Endometrial microvascular endothelial cells (primary cell): Measurements from ENCODE around the gene SLC6A2. TPM values are rescaled to one million over a fixed set of nuclear protein-coding genes. Genes with fewer than 3 reads are reported as not detected.

Experiments used
- in situ Hi-C: cut with HindIII; loops from 2 replicates; pipeline ENCODE4 v1.10.0; 2017; ENCODE audit warnings: low sequenced_read_pairs, low pct_unique_long_range_greater_than_20kb; ENCODE audit errors: inconsistent ontology term
- total RNA-seq: library from RNA; depleted of rRNA; stranded (reverse); fragments of >200 nt; gene quantifications from one replicate; pipeline ENCODE4 v1.2.3, GENCODE V29; 2015; ENCODE audit errors: inconsistent ontology term

SLC6A2 gene
- total RNA-seq, 1 donor from 2014 or later: not detected

- in situ Hi-C loops: no loop called here
Measured at GRCh38 chr16:55701442-55702319, 45.9 kb downstream of the SLC6A2 start.

DNA sequence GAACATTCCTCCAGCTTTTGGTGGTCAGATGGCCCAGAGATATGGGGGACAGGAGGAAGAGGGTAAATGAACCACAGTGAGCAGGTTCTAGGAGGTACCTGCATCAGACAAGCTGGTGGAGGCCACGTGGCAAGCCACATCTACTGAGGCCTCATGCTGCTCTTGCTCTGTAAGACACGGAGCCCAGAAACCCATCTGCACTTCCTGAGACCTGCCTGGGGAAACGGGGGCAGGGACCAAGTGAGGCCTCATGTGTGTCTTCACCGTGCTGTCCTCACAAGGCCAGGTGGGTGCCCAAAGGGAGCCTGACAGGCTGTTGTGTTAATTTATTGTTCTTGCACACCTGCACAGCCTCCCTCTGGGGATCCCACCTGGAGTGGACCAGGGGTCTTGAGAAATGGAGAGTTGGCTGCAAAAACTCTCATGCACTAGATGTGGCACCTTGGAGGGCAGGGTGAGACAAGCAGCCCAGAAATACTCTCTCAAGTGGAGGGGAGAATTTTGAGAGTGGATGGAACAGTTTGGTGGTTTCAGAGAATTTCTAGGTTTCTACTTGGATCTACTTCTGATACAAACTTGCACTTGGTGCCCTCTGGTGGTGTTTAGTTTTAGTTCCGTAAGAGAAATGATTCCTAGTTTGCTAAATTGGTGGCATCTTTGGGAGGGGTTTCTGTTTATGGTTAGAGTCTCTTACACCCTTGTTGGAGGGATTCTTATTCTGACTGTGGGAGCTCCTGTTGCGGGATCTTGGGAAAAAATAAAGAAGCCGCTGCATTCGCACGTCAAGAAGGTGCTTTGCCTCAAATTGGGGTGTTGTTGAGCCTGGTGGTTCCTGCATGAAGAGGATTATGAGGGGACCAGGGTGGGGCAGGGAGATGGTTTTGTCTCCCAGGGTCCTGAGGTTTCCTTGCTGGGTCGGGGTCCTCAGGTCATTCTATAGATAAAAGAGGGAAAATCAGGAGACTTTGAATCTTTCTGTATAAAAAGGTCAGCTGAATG lies 47.5 kb downstream of the SLC6A2 start:
- in situ Hi-C loops: no loop called here

- in situ Hi-C loops: no loop called here
Measured at GRCh38 chr16:55706739-55707384, 51.1 kb downstream of the SLC6A2 start.

DNA sequence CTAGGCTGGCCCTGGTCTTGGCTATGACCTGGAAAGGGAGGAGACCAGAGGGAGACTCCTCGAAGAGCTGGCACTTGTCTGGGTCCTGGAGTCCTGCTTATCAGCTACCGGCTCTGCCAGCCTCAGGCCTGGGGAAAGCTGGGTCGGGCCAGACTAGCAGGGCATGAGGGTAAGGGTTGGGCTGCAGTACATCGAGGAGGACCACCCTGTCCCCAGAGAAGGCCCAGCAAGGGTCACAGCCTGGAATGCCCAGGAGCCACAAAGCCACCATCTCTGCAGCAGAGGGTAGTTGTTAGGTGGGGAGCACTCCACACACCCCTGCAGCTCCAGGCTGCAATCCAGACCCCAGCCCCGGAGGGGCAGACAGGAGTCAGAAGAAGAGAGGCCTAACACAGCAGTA lies 54.0 kb downstream of the SLC6A2 start:
- in situ Hi-C loops: no loop called here

DNA sequence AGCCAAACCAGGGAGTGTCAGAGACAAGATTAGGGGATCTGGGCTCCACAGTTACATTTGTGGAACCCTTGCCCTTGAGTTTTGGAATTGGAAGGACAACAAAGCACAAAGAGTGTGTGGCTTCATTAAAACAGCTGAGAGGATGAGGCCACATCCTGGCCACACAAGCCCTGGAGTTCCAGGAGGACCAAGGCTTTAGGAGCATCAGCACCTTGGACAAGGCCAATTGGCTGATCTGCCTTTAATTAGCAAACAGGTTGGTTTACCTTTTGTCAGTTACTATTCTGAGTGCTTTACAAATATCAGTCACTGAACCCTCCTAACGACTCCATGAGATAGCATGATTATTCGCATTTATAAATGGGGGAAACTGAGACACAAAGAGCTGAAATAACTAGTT lies 54.7 kb downstream of the SLC6A2 start:
- in situ Hi-C loops: no loop called here

DNA sequence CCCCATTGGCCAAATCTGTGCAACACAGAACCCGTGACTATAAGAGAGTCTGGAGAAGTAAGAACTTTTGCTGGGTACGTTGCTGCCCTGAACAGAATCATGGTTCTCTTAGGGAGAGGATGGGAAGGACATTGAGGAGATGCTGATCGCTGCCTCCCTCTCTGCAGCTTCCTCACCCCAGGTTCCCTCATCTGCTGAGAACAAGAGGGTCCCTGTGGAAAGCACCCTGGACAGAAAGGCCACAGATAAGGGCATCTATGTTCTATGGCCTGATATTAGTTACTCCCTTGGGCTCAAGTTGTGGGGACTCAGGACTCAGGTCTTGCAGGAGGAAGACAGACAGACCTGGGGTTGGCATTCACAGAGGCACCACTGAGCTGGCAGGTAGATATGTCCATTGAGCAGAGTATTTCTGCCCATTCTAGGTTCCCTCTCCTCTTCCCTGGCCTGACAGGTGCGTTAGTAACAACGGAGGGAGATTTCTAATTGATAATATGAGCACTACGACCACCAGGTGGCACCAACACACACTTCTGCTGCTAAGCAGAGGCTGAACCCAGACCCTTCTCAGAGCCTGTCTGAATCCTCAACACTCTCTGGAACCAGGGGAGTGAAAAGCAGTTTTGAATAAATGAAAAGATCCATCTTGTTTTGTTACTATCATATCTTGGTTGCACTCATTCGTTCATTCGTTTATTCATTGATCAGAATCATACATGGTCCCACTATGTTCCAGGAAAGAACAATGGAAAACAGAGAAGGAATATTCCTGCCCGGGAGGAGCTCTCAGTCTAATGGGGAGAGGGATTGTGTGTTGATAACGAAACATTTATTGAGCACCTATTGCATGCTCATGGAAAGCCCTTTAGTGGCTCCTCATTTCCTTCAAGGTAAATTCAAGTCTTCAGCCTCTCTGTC lies 56.4 kb downstream of the SLC6A2 start:
- in situ Hi-C loops: no loop called here

- in situ Hi-C loops: no loop called here
Measured at GRCh38 chr16:55713103-55713502, 57.3 kb downstream of the SLC6A2 start.

- in situ Hi-C loops: no loop called here
Measured at GRCh38 chr16:55717326-55717725, 61.5 kb downstream of the SLC6A2 start.

DNA sequence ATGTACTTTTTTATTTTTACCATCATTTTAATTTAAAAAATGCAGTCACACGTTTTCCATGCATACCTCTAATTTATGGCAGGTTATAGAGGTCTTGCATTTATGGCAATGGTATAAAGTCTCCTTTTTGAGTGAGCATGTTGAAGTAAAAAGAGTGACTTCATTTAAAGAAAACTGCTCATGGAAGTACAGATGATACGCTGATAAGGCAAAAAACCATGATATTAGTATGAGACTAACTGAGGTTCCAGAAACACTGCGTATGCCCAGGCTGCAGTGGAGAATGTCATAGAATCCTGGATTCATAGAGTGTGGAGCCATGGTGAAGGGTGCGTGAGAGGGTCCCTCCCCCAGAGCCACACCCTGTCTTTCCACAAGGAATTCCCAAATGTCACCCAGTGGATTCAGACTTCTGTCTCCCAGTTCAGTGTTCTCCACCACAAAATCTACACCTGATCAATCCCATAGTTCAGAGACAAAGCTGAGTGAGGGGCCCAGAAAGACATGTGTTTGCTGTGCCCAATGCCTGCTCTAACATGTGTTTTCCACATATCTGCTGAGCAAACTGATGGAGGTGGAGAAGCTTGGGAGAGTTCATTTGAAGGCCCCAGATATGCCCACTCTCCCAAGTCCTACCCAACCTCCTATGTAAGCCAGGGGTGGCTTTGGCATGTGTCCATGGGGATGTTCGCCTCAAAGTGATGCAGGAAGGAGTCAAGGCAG lies 69.4 kb downstream of the SLC6A2 start:
- in situ Hi-C loops: no loop called here

DNA sequence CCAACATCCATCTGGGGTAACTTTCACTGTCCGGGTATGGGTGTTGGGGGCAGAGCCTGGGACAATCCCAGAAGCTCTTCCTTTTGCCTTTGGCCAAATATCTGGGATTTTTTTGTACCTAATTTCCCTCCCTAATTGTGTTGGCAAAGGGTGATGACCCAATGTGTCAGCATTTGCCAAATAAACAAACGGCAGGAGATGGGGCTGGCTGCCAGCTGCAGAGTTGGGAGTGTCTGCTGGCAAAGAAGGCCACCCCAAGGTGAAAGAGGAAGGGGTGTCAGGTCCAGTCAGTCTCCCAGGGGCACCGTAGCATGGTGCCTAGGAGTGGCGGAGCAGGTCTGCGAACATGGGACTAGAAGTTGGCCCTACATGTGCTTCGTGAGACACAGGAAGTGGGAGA lies 73.0 kb downstream of the SLC6A2 start:
- in situ Hi-C loops: no loop called here

GRCh38 chr16:55730115-55730514 lies 74.3 kb downstream of the SLC6A2 start:
- in situ Hi-C loops: no loop called here

- in situ Hi-C loops: no loop called here
Measured at GRCh38 chr16:55732496-55732895, 76.7 kb downstream of the SLC6A2 start.

DNA sequence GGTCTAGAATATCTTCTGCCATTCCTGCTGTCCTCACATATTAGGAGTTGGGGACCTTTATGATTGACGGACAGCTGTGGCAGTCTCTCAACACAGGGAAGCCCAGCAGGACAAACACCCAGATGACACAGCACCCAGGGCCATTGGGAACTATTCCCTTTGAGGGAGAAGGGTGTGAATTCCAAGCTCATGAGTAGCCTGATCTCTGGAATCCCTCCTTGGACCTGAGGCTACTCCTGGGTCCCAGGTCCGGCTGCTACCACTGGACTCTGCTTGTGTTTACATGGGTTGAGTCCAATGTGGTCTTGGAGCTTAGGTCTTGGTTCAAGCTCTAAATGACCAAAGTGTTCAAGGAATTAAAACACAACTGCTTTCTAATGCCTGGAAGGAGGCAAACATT lies 78.9 kb downstream of the SLC6A2 start:
- in situ Hi-C loops: no loop called here

GRCh38 chr16:55735120-55735781 lies 79.5 kb downstream of the SLC6A2 start:
- in situ Hi-C loops: no loop called here

DNA sequence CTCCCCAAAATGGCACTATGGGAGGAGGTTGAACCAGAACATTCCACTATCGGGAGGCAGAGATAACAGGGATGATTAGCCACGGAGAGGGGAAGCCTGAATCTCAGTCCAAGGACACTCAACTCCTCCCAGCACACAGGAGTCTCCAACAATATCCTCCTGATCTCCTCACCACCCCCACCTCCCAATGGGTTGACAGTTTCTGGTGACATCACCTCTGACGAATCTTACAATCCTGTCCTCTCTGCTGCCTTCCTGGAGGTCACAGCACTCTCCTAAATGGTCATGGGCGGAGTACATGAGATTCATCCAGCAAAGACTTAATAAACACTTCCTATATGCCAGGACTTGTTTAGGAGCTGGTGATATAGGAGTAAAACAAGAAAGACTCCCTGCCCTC lies 80.9 kb downstream of the SLC6A2 start:
- in situ Hi-C loops: no loop called here

DNA sequence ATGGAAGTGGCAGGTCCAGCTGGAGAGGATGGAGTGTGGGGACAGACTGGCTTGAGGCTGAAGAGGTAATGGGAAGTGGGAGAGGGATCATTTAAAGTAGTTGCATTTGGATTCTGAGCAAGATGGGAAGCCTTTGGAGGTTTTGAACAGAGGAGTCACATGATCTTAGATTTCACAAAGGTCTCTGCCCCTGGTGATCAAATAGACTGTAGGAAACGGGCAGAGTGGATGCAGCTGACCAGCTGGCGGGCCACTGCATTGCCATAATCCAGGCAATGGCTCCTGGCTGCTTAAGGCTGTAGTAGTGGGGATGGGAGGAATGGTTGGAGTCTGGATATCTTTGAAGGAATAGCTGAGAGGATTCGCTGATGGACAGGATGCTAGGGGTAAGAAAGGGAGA lies 81.5 kb downstream of the SLC6A2 start:
- in situ Hi-C loops: no loop called here

- in situ Hi-C loops: no loop called here
Measured at GRCh38 chr16:55737966-55738365, 82.2 kb downstream of the SLC6A2 start.
